ENCODE results near the gene COPS3. TPM values are rescaled to one million over a fixed set of nuclear protein-coding genes. Genes with fewer than 3 reads are reported as not detected.

The COPS3 gene
- total RNA-seq, 1 donor from 2014 or later, result 87.4 TPM

DNA sequence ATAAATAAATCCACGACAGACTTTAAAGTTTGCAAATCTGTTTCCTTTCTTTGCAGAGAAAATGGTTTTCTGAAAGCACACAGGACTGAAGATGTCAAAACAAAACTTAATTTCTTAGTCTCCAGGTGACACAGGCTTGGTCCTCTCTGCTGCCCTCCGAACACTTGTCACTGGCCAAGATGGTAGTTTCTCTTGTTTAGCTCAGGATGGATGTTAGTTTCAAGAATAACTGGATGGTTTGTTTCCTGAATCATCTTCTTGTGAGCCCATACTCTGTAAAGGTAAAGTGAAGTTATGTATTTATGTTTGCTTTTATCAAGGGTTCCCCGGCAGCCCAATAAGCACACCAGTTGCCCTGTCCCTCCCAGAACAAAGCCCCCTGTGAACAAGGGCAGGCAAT is 34.2 kb downstream of the COPS3 start:
- no peaks in the 10 kb centered on the region for H3K27me3 ChIP-seq (ENCODE audit: control insufficient read depth, insufficient read depth, low read length)
- TF ChIP-seq, protein P1, sequence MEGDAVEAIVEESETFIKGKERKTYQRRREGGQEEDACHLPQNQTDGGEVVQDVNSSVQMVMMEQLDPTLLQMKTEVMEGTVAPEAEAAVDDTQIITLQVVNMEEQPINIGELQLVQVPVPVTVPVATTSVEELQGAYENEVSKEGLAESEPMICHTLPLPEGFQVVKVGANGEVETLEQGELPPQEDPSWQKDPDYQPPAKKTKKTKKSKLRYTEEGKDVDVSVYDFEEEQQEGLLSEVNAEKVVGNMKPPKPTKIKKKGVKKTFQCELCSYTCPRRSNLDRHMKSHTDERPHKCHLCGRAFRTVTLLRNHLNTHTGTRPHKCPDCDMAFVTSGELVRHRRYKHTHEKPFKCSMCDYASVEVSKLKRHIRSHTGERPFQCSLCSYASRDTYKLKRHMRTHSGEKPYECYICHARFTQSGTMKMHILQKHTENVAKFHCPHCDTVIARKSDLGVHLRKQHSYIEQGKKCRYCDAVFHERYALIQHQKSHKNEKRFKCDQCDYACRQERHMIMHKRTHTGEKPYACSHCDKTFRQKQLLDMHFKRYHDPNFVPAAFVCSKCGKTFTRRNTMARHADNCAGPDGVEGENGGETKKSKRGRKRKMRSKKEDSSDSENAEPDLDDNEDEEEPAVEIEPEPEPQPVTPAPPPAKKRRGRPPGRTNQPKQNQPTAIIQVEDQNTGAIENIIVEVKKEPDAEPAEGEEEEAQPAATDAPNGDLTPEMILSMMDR (IDR thresholded peaks at IDR 0.05; ENCODE audit: insufficient read depth, low read length, severe bottlenecking), result no peak
- no peak for DNase-seq (ENCODE audit: low read depth)
- peaks cover 5% of the 10 kb centered on the region for H3K36me3 ChIP-seq (ENCODE audit: control insufficient read depth, insufficient read depth, low read length)
- no peak for FAIRE-seq
- no peak overlapping the region for H3K4me3 ChIP-seq (ENCODE audit: low read depth, low read length)

GRCh38 chr17:17243163-17243562 is 37.9 kb downstream of the COPS3 start:
- Histone ChIP-seq H3K27me3 (ENCODE audit: control insufficient read depth, insufficient read depth, low read length) (no peaks in the 10 kb centered on the region), H3K4me3 (ENCODE audit: low read depth, low read length) (no peak overlapping the region), H3K36me3 (ENCODE audit: control insufficient read depth, insufficient read depth, low read length) (peaks cover 3% of the 10 kb centered on the region)
- DNase-seq (ENCODE audit: low read depth) (no peak), FAIRE-seq (no peak)
- TF ChIP-seq, protein P1 (IDR thresholded peaks at IDR 0.05; ENCODE audit: insufficient read depth, low read length, severe bottlenecking), result no peak

- TF ChIP-seq, protein P1 (IDR thresholded peaks at IDR 0.05; ENCODE audit: insufficient read depth, low read length, severe bottlenecking), result no peak
- Histone ChIP-seq H3K4me3 (ENCODE audit: low read depth, low read length) (no peak overlapping the region), H3K36me3 (ENCODE audit: control insufficient read depth, insufficient read depth, low read length) (peaks cover 2% of the 10 kb centered on the region), H3K27me3 (ENCODE audit: control insufficient read depth, insufficient read depth, low read length) (no peaks in the 10 kb centered on the region)
- FAIRE-seq (no peak), DNase-seq (ENCODE audit: low read depth) (no peak)
Measured at GRCh38 chr17:17242246-17242645, 38.8 kb downstream of the COPS3 start.

DNA sequence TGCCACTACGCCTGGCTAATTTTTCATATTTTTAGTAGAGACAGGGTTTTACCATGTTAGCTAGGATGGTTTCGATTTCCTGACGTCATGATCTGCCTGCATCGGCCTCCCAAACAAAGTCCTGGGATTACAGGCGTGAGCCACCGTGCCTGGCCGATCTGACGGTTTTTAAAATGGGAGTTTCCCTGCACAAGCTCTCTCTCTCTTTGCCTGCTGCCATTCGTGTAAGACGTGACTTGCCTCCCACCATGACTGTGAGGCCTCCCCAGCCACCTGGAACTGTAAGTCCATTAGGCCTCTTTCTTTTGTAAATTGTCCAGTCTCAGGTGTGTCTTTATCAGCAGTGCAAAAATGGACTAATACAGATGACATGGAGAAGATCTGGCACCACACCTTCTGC is 39.4 kb downstream of the COPS3 start:
- Histone ChIP-seq H3K36me3 (ENCODE audit: control insufficient read depth, insufficient read depth, low read length) (no peaks in the 10 kb centered on the region), H3K27me3 (ENCODE audit: control insufficient read depth, insufficient read depth, low read length) (no peaks in the 10 kb centered on the region), H3K4me3 (ENCODE audit: low read depth, low read length) (no peak overlapping the region)
- TF ChIP-seq, protein P1 (IDR thresholded peaks at IDR 0.05; ENCODE audit: insufficient read depth, low read length, severe bottlenecking), result no peak
- FAIRE-seq, result no peak
- no peak for DNase-seq (ENCODE audit: low read depth)

- FAIRE-seq (no peak), DNase-seq (ENCODE audit: low read depth) (no peak)
- Histone ChIP-seq H3K4me3 (ENCODE audit: low read depth, low read length) (no peak overlapping the region), H3K36me3 (ENCODE audit: control insufficient read depth, insufficient read depth, low read length) (no peaks in the 10 kb centered on the region), H3K27me3 (ENCODE audit: control insufficient read depth, insufficient read depth, low read length) (no peaks in the 10 kb centered on the region)
- TF ChIP-seq, protein P1 (IDR thresholded peaks at IDR 0.05; ENCODE audit: insufficient read depth, low read length, severe bottlenecking), result no peak
Measured at GRCh38 chr17:17239832-17240231, 41.2 kb downstream of the COPS3 start.

DNA sequence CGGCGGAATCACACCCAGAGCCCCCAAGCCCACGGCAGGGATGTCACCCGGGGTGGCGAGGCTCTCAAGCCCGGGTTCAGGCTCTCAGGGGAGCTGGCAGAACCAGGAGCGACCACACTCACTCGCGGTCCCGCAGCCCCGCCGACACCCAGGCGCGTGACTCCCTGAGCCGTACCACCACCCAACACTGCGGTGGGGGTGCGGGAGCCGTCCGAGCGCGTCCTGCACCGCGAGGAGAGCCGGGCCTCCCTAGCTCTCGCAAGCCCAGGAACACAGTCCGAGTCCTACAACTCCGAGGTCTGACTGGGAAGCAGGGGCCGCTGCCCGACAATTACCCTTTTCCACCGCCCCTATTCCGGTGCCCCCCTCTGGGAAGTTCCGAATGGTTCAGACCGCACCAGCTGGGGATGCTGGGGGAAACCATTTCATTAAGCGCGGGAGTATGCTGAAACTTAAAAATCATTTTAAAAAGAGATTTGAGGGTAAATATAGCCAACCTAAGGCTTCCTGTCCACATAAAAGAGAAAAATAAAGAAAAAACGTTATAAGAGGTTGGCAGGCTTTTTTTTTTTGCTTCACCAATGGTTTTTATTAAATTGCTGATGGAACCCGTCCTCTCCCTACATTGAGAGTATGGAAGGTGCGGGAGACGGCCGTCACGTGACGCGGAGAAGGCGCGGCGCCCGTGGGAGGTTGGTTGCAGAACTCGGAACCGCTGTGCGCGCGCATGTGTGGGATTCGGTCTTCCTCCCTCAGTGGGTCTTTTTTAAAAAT is 43.8 kb downstream of the COPS3 start, which contains the start of gene FLCN:
TSS of gene FLCN (minus strand) at position 143 of the 774 bp plus-strand sequence. CDS start 9,031 bp downstream, outside the sequence.
- no peaks in the 10 kb centered on the region for H3K27me3 ChIP-seq (ENCODE audit: control insufficient read depth, insufficient read depth, low read length)
- peaks cover 1% of the 10 kb centered on the region for H3K36me3 ChIP-seq (ENCODE audit: control insufficient read depth, insufficient read depth, low read length)
- H3K4me3 ChIP-seq (ENCODE audit: low read depth, low read length), result peak within 1 kb of the TSS; percentile 61
- FAIRE-seq, result no peak
- TF ChIP-seq, protein P1 (IDR thresholded peaks at IDR 0.05; ENCODE audit: insufficient read depth, low read length, severe bottlenecking), result no peak
- DNase-seq (ENCODE audit: low read depth), result peak; percentile 62
